GM18511 (cell line): ENCODE measurements around the gene TTC7B.

Experiments used
- ATAC-seq: cut with Tn5 transposase; IDR thresholded peaks from one replicate; pipeline ENCODE4 v1.9.1; 2021; ENCODE audit warnings: mild to moderate bottlenecking, moderate library complexity; ENCODE audit not compliant: unreplicated experiment

The TTC7B gene

GRCh38 chr14:90580377-90581335 lies 235.6 kb downstream of the TTC7B start:
- ATAC-seq, result no peak

GRCh38 chr14:90579816-90580215 lies 236.4 kb downstream of the TTC7B start:
- no peak for ATAC-seq

GRCh38 chr14:90579088-90579487 lies 237.1 kb downstream of the TTC7B start:
- no peak for ATAC-seq

GRCh38 chr14:90578283-90578985 lies 237.8 kb downstream of the TTC7B start:
- no peak for ATAC-seq

GRCh38 chr14:90577661-90578282 lies 238.5 kb downstream of the TTC7B start:
- no peak for ATAC-seq

- ATAC-seq, result no peak
These were observed 239.1 kb downstream of the TTC7B start for GRCh38 chr14:90576981-90577660.

- ATAC-seq, result no peak
These were observed 239.6 kb downstream of the TTC7B start for GRCh38 chr14:90576581-90576980.

GRCh38 chr14:90575781-90576180 lies 240.4 kb downstream of the TTC7B start:
- no peak for ATAC-seq

- no peak for ATAC-seq
These were observed 240.9 kb downstream of the TTC7B start for GRCh38 chr14:90575336-90575735.

GRCh38 chr14:90574188-90575131 lies 241.8 kb downstream of the TTC7B start:
- no peak for ATAC-seq

GRCh38 chr14:90573385-90574105 lies 242.7 kb downstream of the TTC7B start:
- ATAC-seq, result no peak

- no peak for ATAC-seq
These were observed 243.6 kb downstream of the TTC7B start for GRCh38 chr14:90572441-90573150.

- ATAC-seq, result no peak
These were observed 244.9 kb downstream of the TTC7B start for GRCh38 chr14:90571149-90571947.

- no peak for ATAC-seq
These were observed 245.8 kb downstream of the TTC7B start for GRCh38 chr14:90570461-90570860.

GRCh38 chr14:90569606-90570387 lies 246.4 kb downstream of the TTC7B start:
- no peak for ATAC-seq

- ATAC-seq, result no peak
These were observed 247.0 kb downstream of the TTC7B start for GRCh38 chr14:90569201-90569600.

- no peak for ATAC-seq
These were observed 247.8 kb downstream of the TTC7B start for GRCh38 chr14:90568405-90568804.
